ENCODE results near the gene AK1. TPM values are rescaled to one million over a fixed set of nuclear protein-coding genes. Genes with fewer than 3 reads are reported as not detected.

The AK1 gene
- total and polyA plus RNA-seq, 8 donors = 8.9 to 81.7 (median 16.6) TPM

GRCh38 chr9:127887792-127888191 is 10.3 kb upstream of the AK1 start:
- DNase-seq (no peak), FAIRE-seq (no peak), ATAC-seq (no peak)
- TF ChIP-seq CTCF (IDR thresholded peaks at IDR 0.05) = no peak
- no peaks in the 10 kb centered on the region for H3K27me3 ChIP-seq
- intact Hi-C loops (cut with DNase I) = no loop called here
- H3K4me1 ChIP-seq = peaks cover 5 to 7% (median 6%) of the 10 kb centered on the region in 3 donors
- H3K27ac ChIP-seq = no peak overlapping the region
- WGBS, 2 donors = 77 to 81% methylated on average over 2 of the region's 2 CpGs
- no peak overlapping the region for H3K4me3 ChIP-seq
- peaks cover 4 to 19% (median 13%) of the 10 kb centered on the region in 3 donors for H3K36me3 ChIP-seq
- no peaks in the 10 kb centered on the region for H3K9me3 ChIP-seq

DNA sequence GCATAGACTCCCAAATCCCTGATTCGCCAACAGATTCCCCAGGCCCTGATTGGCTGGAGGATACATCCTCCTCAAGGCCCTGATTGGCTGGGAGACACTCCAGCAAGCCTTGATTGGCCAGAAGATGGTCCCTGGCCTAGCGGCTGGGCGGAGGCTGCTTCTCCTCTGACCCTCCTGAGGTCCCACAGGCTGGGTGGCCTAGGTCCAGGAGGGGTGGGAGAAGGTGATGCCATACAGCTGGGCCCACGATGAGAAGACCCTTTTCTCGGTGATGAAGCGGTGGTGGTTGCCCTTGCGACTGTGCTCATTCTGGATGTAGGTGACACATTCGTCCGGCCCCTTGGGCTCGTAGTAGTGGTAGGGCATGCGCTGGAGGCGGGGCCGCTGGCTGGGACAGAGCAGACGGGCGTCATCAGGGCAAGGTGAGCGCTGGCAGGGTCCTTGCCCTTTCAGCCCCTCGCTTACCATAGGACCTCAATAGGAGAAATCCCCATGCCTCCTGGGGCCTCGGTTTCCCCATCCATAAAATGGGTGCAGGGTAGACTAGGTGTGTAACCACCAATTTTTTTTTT is 9.0 kb upstream of the AK1 start:
- DNase-seq (peak in 2 of 6 donors; percentile 14 to 42), ATAC-seq (no peak), FAIRE-seq (no peak)
- no peaks in the 10 kb centered on the region for H3K9me3 ChIP-seq
- H3K27ac ChIP-seq = no peak overlapping the region
- no peak for TF ChIP-seq CTCF (IDR thresholded peaks at IDR 0.05)
- no peak overlapping the region for H3K4me3 ChIP-seq
- intact Hi-C loops (cut with DNase I) = no loop called here
- H3K27me3 ChIP-seq = no peaks in the 10 kb centered on the region
- H3K4me1 ChIP-seq = peaks cover 5 to 7% (median 6%) of the 10 kb centered on the region in 3 donors
- 95 to 97% methylated on average over 18 of the region's 18 CpGs for WGBS, 2 donors
- peaks cover 4 to 18% (median 13%) of the 10 kb centered on the region in 3 donors for H3K36me3 ChIP-seq

DNA sequence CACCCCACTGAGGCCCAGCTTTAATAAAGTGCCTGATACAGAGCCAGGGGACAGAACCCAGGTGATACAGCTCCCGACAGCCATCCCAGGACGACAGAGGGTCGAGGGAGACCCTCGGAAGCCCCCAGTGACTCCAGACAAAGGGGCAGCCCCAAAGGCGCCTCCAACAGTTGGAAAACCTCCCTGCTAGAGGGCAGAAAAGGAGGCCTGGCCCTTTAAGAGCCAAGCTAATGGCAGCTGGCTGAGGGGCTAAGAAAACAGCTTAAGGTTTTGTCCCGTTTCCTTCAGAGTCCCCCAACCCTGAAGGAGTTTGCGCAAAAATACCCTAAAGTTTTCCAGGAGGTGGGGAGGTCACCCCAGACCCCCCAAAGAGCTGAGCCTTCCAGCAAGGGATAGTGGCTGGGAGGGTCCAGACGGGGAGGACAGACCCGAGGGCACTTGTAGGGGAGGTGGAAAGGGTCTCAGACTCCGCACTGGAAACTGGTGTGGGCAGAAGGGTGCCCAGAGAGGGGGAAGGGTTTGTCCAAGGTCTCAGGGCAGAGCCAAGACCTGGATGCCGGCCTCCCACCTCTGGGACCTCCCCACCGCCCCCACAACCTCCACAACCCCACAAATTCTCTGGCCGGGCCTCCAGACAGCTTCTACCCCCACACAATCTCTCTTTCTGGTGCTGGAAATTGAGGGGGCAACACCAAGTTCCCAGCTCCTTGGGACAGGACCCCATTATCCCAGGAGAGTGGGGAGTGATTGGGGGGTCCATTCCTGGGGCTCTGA is 8.2 kb upstream of the AK1 start:
- H3K36me3 ChIP-seq = peaks cover 4 to 18% (median 13%) of the 10 kb centered on the region in 3 donors
- H3K4me3 ChIP-seq = no peak overlapping the region
- H3K27ac ChIP-seq = peak overlapping the region; percentile 13 to 69 (median 44)
- WGBS, 2 donors = 80 to 83% methylated on average over 13 of the region's 13 CpGs
- intact Hi-C loops (cut with DNase I) = no loop called here
- TF ChIP-seq CTCF (IDR thresholded peaks at IDR 0.05) = no peak
- no peaks in the 10 kb centered on the region for H3K9me3 ChIP-seq
- DNase-seq (no peak), ATAC-seq (no peak), FAIRE-seq (no peak)
- no peaks in the 10 kb centered on the region for H3K27me3 ChIP-seq
- peaks cover 5 to 7% (median 6%) of the 10 kb centered on the region in 3 donors for H3K4me1 ChIP-seq

- 77 to 83% methylated on average over 15 of the region's 15 CpGs for WGBS, 2 donors
- no peaks in the 10 kb centered on the region for H3K9me3 ChIP-seq
- peaks cover 4 to 13% (median 11%) of the 10 kb centered on the region in 3 donors for H3K36me3 ChIP-seq
- H3K4me1 ChIP-seq = peaks cover 5 to 7% (median 6%) of the 10 kb centered on the region in 3 donors
- FAIRE-seq = no peak
- peak in 1 of 6 donors; percentile 46 for DNase-seq
- no peak for ATAC-seq
- no peaks in the 10 kb centered on the region for H3K27me3 ChIP-seq
- peak overlapping the region; percentile 26 to 69 (median 56) for H3K27ac ChIP-seq
- no peak overlapping the region for H3K4me3 ChIP-seq
- no peak for TF ChIP-seq CTCF (IDR thresholded peaks at IDR 0.05)
- intact Hi-C loops (cut with DNase I) = no loop called here
Measured at GRCh38 chr9:127884976-127885490, 7.6 kb upstream of the AK1 start.
